Measurements from ENCODE around the gene HYCC1. TPM values are rescaled to one million over a fixed set of nuclear protein-coding genes. Genes with fewer than 3 reads are reported as not detected.

Gene HYCC1
- total RNA-seq, 1 experiment from 2014 or later = 23.5 TPM

- intact Hi-C loops (cut with micrococcal nuclease) = no loop called here
- H3K9me2 ChIP-seq (ENCODE audit: insufficient read depth) = no peaks in the 10 kb centered on the region
- ATAC-seq = no peak
Measured at GRCh38 chr7:22997871-22998518, 15.9 kb downstream of the HYCC1 start.

DNA sequence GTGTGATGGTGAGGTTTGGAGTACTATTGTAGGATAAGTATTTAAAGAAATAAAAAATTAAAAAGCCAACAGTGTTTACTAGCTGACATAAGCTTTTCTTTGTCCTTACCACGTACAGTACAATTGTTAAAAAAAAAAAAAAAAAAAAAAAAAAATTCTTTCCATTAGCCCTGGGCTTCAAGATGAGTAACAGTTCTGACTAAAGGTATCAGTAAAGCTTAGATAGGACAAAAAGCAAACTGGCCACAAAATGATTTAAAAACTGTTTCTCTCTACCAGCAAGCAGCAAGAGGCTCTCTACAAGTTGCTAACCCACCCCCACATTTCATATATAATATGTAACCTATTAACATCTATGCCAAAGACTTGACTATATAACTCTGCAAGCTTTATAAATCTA, 17.5 kb downstream of the HYCC1 start:
- POLR2A ChIA-PET = no interaction called here
- Histone ChIP-seq H3K79me2 (ENCODE audit: insufficient read depth, low read length) (0 out of 2 replicates have a peak, but pooled peaks cover 3% of the 10 kb centered on the region), H3K27me3 (ENCODE audit: insufficient read depth, low read length) (no peaks in the 10 kb centered on the region), H2AFZ (ENCODE audit: low read depth, low read length, poor library complexity, severe bottlenecking) (no peak overlapping the region), H3K4me3 (replicated peaks in 1 of 2; ENCODE audit: low read depth in 1 of 2, low read length in 2 of 2) (no peak overlapping the region), H3K9me3 (ENCODE audit: control insufficient read depth in 1 of 2, insufficient read depth in 1 of 2, low read depth in 1 of 2, low read length in 2 of 2) (no peaks in the 10 kb centered on the region), H4K20me1 (ENCODE audit: insufficient read depth) (no peaks in the 10 kb centered on the region), H3K4me1 (ENCODE audit: control insufficient read depth in 1 of 2, insufficient read depth in 2 of 2, low read length in 2 of 2) (no peaks in the 10 kb centered on the region), H3K27ac (ENCODE audit: low read depth, low read length) (no peak overlapping the region), H3K4me2 (ENCODE audit: low read length) (no peak overlapping the region), H3K9me2 (ENCODE audit: insufficient read depth) (no peaks in the 10 kb centered on the region), H3K9ac (ENCODE audit: low read length) (no peak overlapping the region), H3K36me3 (ENCODE audit: control insufficient read depth in 1 of 2, insufficient read depth in 2 of 2, low read length in 2 of 2) (no peaks in the 10 kb centered on the region)
- ATAC-seq (no peak), DNase-seq (ENCODE audit: low read depth, low spot score) (no peak)
- RAD21 ChIA-PET (ENCODE audit: low non-redundant PET in 1 of 2, low total read pairs in 2 of 2, uncharacterized antibody in 2 of 2, unreplicated experiment in 2 of 2) = no interaction called here
- intact Hi-C loops (cut with micrococcal nuclease) = no loop called here
- BruUV-seq (replicated peaks) = no TSS peak
- TF ChIP-seq JUND (IDR thresholded peaks at IDR 0.05) (no peak), SIN3A (IDR thresholded peaks at IDR 0.05; ENCODE audit: low read depth) (no peak), SRF (IDR thresholded peaks at IDR 0.05; ENCODE audit: low read depth) (no peak), POLR2AphosphoS5 (IDR thresholded peaks at IDR 0.05; ENCODE audit: low read depth, low read length) (no peak), RAD21 (IDR thresholded peaks at IDR 0.05; ENCODE audit: low read depth) (no peak), TCF7L2 (IDR thresholded peaks at IDR 0.05; ENCODE audit: borderline replicate concordance, extremely low read depth, insufficient read depth, insufficient read length) (no peak), ELF1 (IDR thresholded peaks at IDR 0.05; ENCODE audit: borderline replicate concordance, low read depth) (no peak), EZH2phosphoT487 (IDR thresholded peaks at IDR 0.05; ENCODE audit: borderline replicate concordance) (no peak), EZH2 (IDR thresholded peaks at IDR 0.05) (no peak)
- CTCF ChIA-PET = no interaction called here

More at GRCh38 chr7:22997871-22998518, 15.9 kb downstream of the HYCC1 start:
- H3K4me2 ChIP-seq (ENCODE audit: low read length) = no peak overlapping the region
- ChIA-PET CTCF (no interaction called here), RAD21 (ENCODE audit: low non-redundant PET in 1 of 2, low total read pairs in 2 of 2, uncharacterized antibody in 2 of 2, unreplicated experiment in 2 of 2) (no interaction called here), POLR2A (no interaction called here)
- no peak overlapping the region for H3K9ac ChIP-seq (ENCODE audit: low read length)
- DNase-seq (ENCODE audit: low read depth, low spot score) = no peak
- no peak overlapping the region for H2AFZ ChIP-seq (ENCODE audit: low read depth, low read length, poor library complexity, severe bottlenecking)
- TF ChIP-seq, protein P1, sequence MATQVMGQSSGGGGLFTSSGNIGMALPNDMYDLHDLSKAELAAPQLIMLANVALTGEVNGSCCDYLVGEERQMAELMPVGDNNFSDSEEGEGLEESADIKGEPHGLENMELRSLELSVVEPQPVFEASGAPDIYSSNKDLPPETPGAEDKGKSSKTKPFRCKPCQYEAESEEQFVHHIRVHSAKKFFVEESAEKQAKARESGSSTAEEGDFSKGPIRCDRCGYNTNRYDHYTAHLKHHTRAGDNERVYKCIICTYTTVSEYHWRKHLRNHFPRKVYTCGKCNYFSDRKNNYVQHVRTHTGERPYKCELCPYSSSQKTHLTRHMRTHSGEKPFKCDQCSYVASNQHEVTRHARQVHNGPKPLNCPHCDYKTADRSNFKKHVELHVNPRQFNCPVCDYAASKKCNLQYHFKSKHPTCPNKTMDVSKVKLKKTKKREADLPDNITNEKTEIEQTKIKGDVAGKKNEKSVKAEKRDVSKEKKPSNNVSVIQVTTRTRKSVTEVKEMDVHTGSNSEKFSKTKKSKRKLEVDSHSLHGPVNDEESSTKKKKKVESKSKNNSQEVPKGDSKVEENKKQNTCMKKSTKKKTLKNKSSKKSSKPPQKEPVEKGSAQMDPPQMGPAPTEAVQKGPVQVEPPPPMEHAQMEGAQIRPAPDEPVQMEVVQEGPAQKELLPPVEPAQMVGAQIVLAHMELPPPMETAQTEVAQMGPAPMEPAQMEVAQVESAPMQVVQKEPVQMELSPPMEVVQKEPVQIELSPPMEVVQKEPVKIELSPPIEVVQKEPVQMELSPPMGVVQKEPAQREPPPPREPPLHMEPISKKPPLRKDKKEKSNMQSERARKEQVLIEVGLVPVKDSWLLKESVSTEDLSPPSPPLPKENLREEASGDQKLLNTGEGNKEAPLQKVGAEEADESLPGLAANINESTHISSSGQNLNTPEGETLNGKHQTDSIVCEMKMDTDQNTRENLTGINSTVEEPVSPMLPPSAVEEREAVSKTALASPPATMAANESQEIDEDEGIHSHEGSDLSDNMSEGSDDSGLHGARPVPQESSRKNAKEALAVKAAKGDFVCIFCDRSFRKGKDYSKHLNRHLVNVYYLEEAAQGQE (IDR thresholded peaks at IDR 0.05; ENCODE audit: low read depth) = no peak
- TF ChIP-seq TCF7L2 (IDR thresholded peaks at IDR 0.05; ENCODE audit: borderline replicate concordance, extremely low read depth, insufficient read depth, insufficient read length) = no peak
- H3K4me3 ChIP-seq (replicated peaks in 1 of 2; ENCODE audit: low read depth in 1 of 2, low read length in 2 of 2) = no peak overlapping the region
- H3K27me3 ChIP-seq (ENCODE audit: insufficient read depth, low read length) = no peaks in the 10 kb centered on the region
- no peaks in the 10 kb centered on the region for H3K4me1 ChIP-seq (ENCODE audit: control insufficient read depth in 1 of 2, insufficient read depth in 2 of 2, low read length in 2 of 2)
- no peak overlapping the region for H3K27ac ChIP-seq (ENCODE audit: low read depth, low read length)
- H3K79me2 ChIP-seq (ENCODE audit: insufficient read depth, low read length) = 0 out of 2 replicates have a peak, but pooled peaks cover 9% of the 10 kb centered on the region
- no peaks in the 10 kb centered on the region for H4K20me1 ChIP-seq (ENCODE audit: insufficient read depth)
- H3K36me3 ChIP-seq (ENCODE audit: control insufficient read depth in 1 of 2, insufficient read depth in 2 of 2, low read length in 2 of 2) = no peaks in the 10 kb centered on the region
- BruUV-seq (replicated peaks) = no TSS peak
- no peaks in the 10 kb centered on the region for H3K9me3 ChIP-seq (ENCODE audit: control insufficient read depth in 1 of 2, insufficient read depth in 1 of 2, low read depth in 1 of 2, low read length in 2 of 2)
